HCEC 1CT (cell line): ENCODE results near the gene DOHH.

Experiments used
- DNase-seq: peaks from one replicate; pipeline ENCODE4 v3.0.0-alpha.2; 2017

DOHH gene

DNA sequence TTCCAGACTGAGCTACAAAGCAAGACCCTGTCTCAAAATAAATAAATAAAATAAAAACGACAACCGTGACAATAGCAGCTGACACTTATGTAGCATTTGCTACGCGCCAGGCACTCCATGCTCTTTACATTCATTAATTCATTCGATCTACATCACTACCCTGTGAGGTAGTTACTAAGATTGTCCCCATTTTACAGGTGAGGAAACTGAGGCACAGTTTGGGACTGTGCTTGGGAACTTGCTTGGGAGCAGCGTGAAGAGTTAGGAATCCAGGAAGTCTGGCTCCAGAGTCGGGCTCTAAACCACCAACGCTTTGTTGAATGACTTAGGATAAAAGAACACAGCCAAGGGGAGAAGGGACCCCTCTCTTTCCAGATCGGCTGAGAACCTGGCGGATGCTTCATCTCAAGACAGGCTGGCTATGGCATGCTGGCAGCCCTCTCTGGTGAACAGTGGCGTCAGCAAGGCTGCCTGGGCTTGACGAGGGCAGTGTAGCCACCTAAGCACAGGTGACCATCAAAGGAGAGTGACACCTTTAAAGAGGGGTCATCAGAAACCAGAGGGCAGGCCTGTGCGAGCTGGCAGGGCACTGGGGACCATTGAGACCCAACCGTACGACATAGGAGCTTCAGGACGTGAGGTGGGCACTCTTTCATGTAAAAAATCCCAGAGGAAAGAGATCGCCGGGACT, 591 bp downstream of the DOHH start:
- no peak for DNase-seq

DNA sequence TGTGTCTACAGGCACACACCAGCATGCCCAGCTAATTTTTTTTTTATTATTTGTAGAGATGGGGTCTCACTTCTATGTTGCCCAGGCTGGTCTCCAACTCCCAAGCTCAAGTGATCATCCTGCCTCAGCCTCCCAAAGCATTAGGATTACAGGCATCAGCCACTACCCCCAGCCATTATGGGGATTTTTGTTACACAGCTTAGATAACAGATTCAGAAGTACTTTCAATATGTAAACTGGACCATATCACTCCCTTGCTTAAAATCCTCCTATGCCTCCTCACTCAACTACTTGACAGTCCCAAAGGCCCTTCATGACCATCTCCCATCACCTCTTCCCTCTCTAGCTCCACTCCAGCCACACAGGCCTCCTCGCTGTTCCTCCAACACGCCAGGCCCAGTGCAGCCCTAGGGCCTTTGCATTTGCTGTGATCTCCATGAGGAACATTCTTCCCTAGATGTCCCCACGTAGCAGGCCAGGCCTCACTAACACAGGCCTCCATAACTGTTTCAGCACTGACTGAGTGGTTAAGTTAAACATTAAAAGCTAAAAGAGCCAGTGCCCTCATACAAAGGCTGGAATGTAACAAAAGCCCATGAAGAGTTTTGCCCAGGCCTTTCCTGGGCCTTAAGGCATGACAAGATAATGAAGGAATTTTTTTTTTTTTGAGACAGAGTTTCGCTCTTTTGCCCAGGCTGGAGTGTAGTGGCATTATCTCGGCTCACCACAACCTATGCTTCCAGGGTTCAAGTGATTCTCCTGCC, 2.5 kb downstream of the DOHH start:
- DNase-seq: no peak

DNA sequence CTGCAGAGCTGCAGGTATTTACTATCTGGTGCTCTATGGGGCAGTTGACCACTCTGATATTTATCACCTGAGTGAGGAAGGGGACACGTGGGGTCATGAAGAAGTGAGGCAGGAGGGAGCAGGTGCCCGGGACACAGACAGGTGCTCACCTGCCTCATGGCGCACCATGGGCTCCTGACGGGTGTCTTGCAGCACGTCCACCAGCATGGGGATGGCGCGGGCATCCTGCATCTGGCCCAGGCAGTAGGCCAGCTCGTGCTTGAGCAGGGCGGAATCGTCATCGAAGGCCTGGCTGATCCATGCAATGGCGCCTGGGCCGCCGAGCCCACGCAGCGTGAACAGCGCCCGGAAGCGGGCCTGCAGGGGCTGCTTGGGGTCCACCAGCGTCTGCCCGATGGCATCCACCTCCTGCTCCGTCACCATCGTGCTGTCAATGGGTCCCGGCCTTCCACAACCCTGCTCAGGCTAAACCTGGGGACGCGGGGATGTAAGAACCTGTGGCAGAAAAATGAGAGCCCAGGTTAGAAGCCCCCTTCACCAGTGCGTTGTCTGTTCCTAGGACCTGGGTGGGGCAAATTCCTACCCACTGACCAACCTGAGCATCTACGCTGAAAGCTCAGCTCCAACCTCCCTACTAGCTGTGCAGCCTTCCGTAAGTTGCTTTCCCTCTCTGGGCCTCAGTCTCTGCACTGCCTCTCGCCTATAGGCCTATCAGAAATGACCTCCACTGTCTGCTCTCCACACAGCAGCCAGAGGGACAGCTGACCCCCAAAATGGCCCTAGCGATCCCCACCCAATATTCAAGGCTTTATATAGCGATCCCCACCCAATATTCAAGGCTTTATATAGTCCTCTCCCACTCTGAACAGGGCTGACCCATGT, 3.8 kb downstream of the DOHH start:
- no peak for DNase-seq

DNA sequence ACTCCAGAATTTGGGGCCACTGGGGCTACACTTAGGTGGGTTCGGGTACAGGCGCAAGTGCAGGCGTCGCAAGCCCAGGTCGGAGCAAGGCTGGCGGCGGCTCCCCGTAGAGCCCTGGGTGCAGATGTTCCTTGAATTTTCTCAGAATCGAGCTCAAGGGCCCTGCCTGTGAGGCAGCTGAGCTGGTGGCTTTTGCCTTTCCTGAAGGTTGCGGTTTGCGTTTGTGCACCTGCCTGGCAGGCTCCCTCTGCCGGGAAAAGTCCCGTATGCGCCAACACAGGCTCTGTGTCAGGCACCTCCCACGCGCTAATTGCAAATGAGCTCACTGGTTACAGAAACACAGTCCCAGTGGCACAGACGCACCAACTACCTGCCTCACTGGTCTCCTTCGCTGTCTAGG, 5.9 kb downstream of the DOHH start:
- DNase-seq: no peak

DNA sequence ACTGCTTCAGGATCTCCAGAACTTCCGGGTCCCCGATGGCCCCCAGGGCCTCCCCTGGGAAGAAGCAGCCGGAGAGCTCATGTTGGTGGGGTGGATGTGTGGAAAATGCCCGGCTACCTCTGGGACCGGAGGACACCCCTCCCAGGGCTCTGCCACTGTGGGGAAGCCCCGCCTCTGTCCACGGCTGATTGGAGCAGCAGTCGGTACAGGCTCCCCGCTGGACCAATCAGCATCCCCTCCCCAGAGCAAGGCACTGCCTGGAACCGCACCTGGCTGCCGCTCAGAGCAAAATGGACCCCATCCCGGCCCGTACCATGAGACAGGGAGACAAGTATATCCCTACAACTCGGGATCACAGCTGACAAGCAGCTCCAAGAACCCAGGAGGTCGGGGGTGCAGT, 6.4 kb downstream of the DOHH start:
- no peak for DNase-seq

DNA sequence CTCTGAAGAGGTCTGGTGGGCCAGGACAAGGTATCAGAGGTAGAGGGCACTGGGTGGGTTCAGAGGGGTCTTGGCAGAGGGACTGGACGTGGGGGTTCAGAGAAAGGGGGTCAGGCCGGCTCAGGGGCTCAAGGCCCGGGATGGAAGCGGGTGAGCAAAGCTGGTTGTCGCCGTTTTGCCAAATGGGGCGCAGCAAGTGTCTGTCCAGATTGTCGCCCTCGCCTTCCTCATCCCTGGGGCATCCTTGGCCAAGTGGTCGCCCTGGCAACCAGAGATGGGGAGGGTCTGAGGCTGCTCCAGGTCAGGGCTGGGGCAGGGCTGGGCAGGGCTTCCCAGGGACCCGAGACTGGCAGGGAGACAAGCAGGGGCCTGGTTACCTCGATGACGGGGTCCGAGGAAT, 6.8 kb downstream of the DOHH start:
- DNase-seq: no peak

DNA sequence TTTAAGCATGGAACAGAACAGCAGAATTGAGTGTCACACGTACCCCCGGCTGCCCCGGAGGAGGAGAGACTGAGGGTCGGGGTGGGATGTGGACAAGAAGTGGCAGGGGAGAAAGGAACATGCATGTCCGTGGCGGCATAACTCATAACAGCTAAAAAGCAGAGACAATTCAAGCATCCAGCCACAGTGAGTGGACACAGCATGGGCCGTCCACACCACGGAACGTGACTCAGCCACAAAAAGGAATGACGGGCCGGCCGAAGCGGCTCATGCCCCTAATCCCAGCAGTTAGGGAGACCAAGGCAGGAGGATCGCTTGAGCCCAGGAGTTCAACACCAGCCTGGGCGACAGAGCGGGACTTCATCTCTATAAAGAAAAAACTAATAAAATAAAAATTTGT, 7.6 kb downstream of the DOHH start:
- DNase-seq: no peak

DNA sequence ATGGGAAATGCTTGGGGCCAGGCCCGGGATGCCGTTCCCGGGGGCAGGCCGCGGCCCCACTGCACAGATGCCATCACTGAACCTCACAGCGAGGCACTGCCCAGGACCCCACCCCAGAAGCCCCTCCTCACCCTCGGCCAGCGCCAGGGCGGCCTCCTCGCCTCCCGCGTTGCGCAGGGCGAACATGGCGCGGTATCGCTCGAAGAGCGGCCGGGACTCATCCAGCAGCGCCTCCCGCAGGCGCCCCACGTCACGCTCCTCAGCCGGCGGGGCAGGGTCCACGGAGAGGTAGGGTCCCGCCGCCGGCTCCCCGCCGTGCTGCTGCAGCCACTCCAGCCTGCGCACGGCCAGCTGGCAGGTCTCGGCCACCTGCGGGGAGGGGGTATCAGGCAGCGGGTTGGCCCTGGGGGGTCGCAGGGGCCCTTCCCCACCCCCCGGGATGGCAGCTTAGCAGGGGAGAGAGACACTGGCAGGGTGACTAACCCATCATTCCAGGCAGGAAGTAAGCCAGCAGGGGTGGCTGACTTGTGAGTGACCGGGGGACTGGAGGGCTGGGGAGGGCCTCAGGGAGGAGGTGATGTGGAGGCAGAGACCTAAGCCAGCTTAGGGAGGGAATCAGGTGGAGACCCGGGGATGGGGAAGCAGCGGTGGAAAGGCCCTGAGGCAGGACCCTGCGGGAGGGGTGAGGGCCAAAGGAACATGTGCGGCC, 8.2 kb downstream of the DOHH start:
- no peak for DNase-seq

DNA sequence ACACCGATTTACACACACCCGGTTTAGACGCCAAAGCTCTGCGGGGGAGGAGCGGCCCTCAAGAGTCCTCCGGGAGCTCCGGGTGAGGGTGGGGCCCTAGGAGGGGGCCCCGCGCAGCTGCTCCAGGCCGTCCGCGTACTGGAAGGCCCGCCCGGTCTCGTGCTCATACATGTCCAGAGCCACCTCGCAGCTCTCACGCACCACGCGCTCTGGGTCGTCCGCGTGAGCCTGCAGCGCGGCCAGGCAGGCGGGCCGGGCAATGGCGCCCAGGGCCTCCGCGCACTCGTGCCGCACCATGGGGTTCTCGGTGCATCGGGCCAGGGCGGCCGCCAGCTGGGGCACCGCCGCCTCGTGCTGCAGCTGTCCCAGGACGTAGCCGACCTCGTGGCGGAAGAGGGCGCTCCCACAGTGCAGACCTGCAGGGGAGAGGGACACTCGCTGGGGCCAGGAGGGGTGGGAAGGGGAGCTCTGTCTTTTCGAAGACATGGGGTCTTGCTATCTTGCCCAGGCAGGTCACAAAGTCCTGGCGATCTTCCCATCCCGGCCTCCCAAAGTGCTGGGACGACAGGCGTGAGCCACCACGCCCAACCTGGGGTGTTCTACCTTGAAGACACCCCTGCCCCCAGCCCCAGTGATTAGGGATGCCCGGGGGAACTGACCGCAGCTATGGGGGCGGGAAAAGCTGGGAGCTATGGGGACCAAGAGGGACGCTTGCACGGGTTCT, 8.9 kb downstream of the DOHH start:
- no peak for DNase-seq

DNA sequence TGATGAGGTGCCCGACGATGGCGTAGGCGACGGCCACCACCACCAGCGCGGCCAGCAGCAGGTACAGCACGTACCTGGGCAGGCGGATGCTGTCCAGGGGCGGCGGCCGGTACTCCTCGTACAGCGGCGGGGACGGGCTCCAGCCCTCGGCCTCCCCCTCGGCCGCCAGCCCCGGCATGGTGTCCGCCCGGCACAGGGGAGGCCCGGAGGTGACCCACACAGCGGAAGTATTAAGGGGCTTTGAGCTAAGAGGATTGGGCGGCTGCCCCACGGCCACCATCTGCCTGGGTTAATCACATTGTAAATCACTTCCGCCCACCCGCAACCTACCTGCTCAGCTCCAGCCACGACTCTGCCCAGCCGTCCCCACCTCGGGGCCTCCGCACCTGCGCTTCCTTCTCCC, 17.2 kb downstream of the DOHH start, which contains the start of gene SMIM44:
Gene SMIM44 (minus strand): TSS at position 216 of the 403 bp plus-strand sequence. CDS start 38 bp downstream, at position 178.
- DNase-seq: no peak

DNA sequence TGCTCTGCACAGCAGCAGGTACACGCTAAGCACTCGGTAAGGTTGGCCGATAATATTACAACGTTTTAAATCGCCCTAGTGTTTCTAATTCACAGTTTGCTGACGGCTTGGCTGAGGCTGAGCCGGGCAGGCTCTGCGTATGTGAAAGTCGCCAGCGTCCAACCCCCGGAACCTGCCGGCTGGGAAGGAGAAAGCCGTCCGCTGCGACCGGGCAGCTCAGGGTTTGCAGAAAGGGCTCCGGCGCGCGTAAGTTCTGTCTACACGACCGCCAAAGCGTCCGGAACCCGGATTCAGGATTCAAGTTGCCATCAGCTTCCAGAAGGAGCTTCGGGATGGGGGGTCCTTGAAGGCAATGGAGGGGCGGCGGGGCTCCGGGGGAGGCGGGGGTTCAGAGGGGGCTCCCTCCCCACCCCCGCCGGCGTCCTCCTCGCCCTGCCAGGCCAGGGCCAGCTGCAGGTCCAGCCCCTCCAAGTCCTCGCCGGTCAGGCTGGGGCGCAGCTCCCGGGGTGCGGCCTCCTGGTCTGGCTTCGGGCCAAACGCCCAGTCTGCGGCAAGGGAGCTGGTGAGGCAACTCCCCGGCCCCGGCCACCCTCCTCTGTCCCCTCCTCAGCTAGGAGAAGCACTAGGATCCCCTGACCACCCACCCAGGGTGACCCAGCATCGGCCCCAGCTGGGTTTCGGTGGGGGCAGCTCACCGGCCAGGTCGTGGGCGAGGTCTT, 17.8 kb downstream of the DOHH start:
- no peak for DNase-seq

DNA sequence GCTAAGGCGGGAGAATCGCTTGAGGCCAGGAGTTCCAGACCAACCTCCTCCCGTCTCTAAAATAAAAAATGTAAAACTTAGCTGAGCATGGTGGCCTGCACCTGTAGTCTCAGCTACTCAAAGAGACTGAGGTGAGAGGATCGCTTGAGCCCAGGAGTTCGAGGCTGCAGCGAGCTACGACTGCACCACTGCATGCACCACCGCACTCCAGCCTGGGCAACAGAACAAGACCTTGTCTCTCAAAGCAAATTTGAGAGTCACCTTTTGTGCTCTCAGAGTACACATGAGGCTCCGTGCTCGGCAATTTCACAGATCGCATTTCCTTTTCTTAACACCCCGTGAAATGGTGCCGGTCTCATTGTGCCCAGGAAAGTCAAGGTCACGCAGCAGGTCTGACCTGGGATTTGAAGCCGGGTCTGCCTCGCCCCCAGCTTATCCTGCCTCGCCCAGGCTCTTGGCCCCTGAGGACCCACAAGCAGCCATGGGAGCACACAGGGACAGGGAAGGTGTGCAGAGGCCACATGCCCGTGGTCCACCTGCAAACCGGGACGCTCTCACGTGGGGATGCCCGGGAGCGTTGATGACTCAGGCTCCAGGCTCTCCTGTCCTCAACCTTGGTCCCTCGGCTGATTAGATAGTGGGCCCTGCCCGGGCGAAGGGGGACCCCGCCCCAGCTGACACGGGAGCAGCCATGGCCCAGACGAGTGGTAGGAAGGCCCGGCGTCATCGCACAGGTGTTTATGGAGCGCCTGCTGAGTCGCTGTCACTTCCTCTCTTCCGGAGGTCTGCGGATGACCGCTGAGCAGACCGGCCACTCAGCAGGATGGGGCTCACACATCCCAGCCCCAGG, 19.0 kb downstream of the DOHH start:
- no peak for DNase-seq

DNA sequence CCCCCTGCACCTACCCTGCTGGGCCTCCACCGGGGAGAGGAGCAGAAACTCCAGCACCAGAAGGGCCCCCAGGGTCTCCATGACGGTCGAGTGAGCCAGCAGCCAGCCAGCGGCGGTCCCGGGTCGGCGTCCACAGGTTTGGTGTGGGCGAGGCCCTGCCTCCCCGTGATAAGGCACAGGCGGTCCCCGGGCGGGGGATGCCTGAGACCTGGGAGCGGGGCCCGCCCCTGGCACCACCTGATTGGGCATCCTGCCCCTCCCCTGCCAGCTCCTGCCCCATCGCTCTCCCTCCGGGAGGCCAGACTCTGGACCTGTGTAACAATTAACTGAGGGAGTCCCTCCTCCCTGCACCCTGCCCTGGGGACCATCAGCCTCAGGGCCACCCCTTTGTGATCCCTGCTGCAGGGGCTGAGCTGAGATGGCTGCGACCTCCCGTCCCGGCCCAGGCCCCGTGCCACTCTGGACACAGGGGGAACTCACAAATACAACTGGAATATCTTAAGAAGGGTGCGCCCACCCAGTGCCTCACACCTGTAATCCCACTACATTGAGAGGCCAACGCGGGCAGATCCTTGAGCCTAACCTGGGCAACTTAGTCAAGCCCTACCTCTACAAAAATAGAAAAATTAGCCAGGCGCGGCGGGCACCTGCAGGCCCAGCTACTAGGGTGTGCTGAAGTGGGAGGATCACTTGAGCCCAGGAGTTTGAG, 19.9 kb downstream of the DOHH start, which contains the start of gene SMIM24:
Gene SMIM24 (minus strand): TSS at position 143 of the 709 bp plus-strand sequence. CDS start 62 bp downstream, at position 81.
- no peak for DNase-seq

DNA sequence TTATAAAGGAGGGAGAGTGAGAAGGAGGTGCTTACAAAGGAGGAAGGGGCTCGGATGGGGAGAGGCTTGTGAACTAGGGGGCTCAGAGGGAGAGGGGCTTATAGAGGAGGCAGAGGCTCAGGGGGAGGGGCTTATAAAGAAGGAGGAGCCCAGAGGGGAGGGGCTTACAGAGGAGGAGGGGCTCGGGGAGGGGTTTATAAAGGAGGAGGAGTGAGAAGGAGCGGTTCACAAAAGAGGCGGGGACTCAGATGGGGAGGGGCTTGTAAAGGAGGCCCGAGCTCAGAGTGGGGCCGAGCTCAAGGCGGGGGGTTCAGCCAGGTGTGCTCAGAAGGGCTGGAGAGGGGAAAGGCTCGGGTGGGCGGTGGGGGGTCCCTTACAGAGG, 20.6 kb downstream of the DOHH start:
- DNase-seq: no peak

DNA sequence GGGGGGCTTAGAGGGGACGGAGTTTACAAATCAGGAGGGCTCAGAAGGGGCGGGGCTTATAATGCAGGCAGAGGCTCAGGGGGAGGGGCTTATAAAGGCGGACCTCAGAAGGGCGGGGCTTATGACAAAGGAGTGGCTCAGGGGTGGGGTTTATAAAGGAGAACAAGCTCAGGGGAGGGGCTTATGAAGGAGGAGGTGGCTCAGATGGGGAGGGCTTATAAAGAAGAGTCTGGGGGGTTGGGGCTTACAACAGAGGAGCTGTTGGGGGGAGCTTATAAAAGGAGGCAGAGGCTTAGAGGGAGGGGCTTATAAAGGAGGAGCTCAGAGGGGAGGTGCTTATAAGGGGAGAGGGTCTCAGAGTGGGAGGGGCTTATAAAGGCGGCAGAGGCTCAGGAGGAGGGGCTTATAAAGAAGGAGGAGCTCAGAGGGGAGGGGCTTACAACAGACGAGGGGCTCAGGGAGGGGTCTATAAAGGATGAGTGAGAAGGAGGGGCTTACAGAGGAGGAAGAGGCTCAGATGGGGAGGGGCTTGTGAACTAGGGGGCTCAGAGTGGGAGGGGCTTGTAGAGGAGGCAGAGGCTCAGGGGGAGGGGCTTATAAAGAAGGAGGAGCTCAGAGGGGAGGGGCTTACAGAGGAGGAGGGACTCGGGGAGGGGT, 21.2 kb downstream of the DOHH start:
- no peak for DNase-seq

DNA sequence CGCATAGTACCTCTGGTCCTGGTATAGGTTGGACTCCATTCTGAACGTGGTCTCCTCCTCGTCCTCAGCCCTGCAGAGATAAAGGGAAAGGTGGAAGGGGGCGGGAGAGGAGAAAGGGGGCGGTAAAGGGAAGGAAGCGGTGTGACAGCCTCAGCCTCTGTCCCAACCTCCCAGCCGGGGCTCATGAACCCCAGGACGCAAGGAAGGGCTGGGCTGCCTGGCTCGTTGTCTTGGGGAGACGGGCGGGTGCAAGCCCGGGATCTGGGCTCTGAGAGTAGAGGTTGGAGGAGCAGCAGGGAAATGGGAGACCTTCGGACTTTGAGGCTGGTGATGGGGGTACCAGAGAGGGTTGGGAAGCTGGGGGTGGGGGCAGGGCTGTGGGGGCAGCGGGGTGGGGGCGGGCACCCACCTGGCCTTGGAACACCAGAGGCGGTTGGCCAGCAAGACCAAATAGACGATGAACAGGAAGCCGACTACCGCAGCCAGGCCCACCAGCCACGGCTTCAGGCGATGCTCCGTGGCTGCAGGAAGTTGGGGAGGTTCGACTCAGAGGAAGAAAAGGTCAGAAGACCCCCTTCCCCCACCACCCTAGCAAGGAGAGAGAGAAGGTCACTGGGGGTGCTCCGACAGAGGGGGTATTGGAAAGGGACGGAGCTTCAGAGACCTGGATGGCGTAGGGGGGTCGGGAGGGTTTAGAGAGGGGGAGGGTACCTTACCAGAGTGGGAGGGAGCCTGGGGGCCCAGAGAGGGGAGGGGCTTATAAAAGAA, 21.9 kb downstream of the DOHH start:
- DNase-seq: no peak

DNA sequence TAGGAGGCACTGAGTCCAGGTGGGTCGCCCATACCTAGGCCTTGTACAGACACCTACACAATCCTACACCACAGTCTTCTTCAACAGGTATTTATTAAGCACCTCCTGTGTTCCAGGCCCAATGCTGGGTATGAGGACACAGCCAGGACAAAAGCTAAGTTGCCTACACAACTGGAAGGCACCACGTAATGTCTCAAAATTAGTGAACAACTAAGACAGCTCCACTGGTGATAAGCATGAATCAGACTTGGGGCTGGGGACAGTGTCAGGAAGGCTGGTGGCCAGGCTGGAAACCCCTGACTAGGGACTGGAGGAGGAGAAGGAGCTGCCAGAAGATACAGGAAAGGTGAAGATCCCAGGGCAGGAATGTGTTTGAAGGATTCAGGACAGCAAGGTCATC, 22.5 kb downstream of the DOHH start:
- DNase-seq: no peak

DNA sequence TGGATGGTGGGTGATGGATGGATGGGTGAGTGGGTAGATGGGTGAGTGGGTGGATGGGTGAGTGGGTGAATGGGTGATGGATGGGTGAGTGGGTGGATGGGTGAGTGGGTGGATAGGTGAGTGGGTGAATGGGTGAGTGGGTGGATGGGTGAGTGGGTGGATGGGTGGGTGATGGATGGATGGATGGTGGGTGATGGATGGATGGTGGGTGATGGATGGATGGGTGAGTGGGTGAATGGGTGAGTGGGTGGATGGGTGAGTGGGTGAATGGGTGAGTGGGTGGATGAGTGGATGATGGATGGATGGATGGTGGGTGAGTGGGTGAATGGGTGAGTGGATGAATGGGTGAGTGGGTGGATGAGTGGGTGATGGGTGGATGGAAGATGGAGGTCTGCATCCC, 23.0 kb downstream of the DOHH start:
- DNase-seq: no peak
